ENCODE data around the gene ACOT11. TPM values are rescaled to one million over a fixed set of nuclear protein-coding genes. Genes with fewer than 3 reads are reported as not detected.
"Not testable (repeated sequence)": the region's sequence is repeated elsewhere in the genome, so short reads cannot be mapped to it uniquely, and the experiment has no call there.

ACOT11 gene
- total RNA-seq, 3 donors from 2014 or later = 1.6 to 7.3 (median 1.8) TPM

GRCh38 chr1:54519709-54520108, 28.3 kb upstream of the ACOT11 start:
- Histone ChIP-seq H3K27me3 (no peaks in the 10 kb centered on the region), H3K36me3 (no peaks in the 10 kb centered on the region), H3K9me3 (no peaks in the 10 kb centered on the region), H3K4me3 (no peak overlapping the region), H3K27ac (no peak overlapping the region), H3K4me1 (no peaks in the 10 kb centered on the region)
- intact Hi-C loops (cut with DNase I; ENCODE audit: low total_unique reads) = no loop called here
- TF ChIP-seq CTCF (IDR thresholded peaks at IDR 0.05) (no peak), POLR2A (IDR thresholded peaks at IDR 0.05) (no peak), POLR2AphosphoS5 (IDR thresholded peaks at IDR 0.05) (no peak)
- no peak for DNase-seq (ENCODE audit: low spot score in 2 of 2)

- no peak for DNase-seq (ENCODE audit: low spot score in 2 of 2)
- TF ChIP-seq POLR2AphosphoS5 (IDR thresholded peaks at IDR 0.05) = no peak
- TF ChIP-seq CTCF (IDR thresholded peaks at IDR 0.05) = no peak
- TF ChIP-seq POLR2A (IDR thresholded peaks at IDR 0.05) = no peak
- Histone ChIP-seq H3K27me3 (no peaks in the 10 kb centered on the region), H3K27ac (no peak overlapping the region), H3K4me3 (no peak overlapping the region), H3K4me1 (no peaks in the 10 kb centered on the region), H3K36me3 (no peaks in the 10 kb centered on the region), H3K9me3 (no peaks in the 10 kb centered on the region)
- intact Hi-C loops (cut with DNase I; ENCODE audit: low total_unique reads) = no loop called here
These were observed 27.3 kb upstream of the ACOT11 start for GRCh38 chr1:54520631-54521321.

- H3K27me3 ChIP-seq; H3K4me3 ChIP-seq; H3K4me1 ChIP-seq; DNase-seq (ENCODE audit: low spot score in 2 of 2); intact Hi-C loops (cut with DNase I; ENCODE audit: low total_unique reads); H3K9me3 ChIP-seq; H3K36me3 ChIP-seq; H3K27ac ChIP-seq: not testable (repeated sequence)
These were observed 21.5 kb upstream of the ACOT11 start for GRCh38 chr1:54526565-54526964.

GRCh38 chr1:54528613-54529012, 19.4 kb upstream of the ACOT11 start:
- no peaks in the 10 kb centered on the region for H3K27me3 ChIP-seq
- H3K4me1 ChIP-seq = no peaks in the 10 kb centered on the region
- H3K4me3 ChIP-seq = no peak overlapping the region
- no peak for DNase-seq (ENCODE audit: low spot score in 2 of 2)
- no peak overlapping the region for H3K27ac ChIP-seq
- no peak for TF ChIP-seq POLR2A (IDR thresholded peaks at IDR 0.05)
- no peak for TF ChIP-seq CTCF (IDR thresholded peaks at IDR 0.05)
- no peak for TF ChIP-seq POLR2AphosphoS5 (IDR thresholded peaks at IDR 0.05)
- intact Hi-C loops (cut with DNase I; ENCODE audit: low total_unique reads) = no loop called here
- no peaks in the 10 kb centered on the region for H3K9me3 ChIP-seq
- no peaks in the 10 kb centered on the region for H3K36me3 ChIP-seq

- TF ChIP-seq CTCF (IDR thresholded peaks at IDR 0.05) (no peak), POLR2AphosphoS5 (IDR thresholded peaks at IDR 0.05) (no peak), POLR2A (IDR thresholded peaks at IDR 0.05) (no peak)
- no peak overlapping the region for H3K27ac ChIP-seq
- intact Hi-C loops (cut with DNase I; ENCODE audit: low total_unique reads) = no loop called here
- H3K36me3 ChIP-seq = no peaks in the 10 kb centered on the region
- DNase-seq (ENCODE audit: low spot score in 2 of 2) = no peak
- no peak overlapping the region for H3K4me3 ChIP-seq
- H3K4me1 ChIP-seq = no peaks in the 10 kb centered on the region
- H3K9me3 ChIP-seq = no peaks in the 10 kb centered on the region
- no peaks in the 10 kb centered on the region for H3K27me3 ChIP-seq
These were observed 16.0 kb upstream of the ACOT11 start for GRCh38 chr1:54532033-54532432.

GRCh38 chr1:54536656-54537055, 11.4 kb upstream of the ACOT11 start:
- DNase-seq (ENCODE audit: low spot score in 2 of 2); H3K36me3 ChIP-seq; H3K27me3 ChIP-seq; H3K4me3 ChIP-seq; H3K9me3 ChIP-seq; H3K4me1 ChIP-seq; intact Hi-C loops (cut with DNase I; ENCODE audit: low total_unique reads); H3K27ac ChIP-seq: not testable (repeated sequence)

Measured in breast epithelium (tissue), 4 donors.